ENCODE results near the gene ZC3H13.

ZC3H13 gene

GRCh38 chr13:46052319-46053161 lies at the start of gene ZC3H13:
Gene ZC3H13 (minus strand): TSS chr13:46052746. CDS start chr13:46045507, 7,239 bp downstream.
- Mint-ChIP-seq H3K27me3 (peaks cover 6 to 11% of the 10 kb centered on the region in 2 donors), H3K4me1 (peaks cover 3 to 20% of the 10 kb centered on the region in 2 donors), H3K27ac (peak within 1 kb of the TSS; percentile 100), H3K9me3 (no peaks in the 10 kb centered on the region), H3K4me3 (peak within 1 kb of the TSS; percentile 97 to 98), H3K36me3 (peaks cover 3% of the 10 kb centered on the region in 2 donors)
- ATAC-seq (replicated peaks): peak; percentile 100
- peak; percentile 89 for DNase-seq

DNA sequence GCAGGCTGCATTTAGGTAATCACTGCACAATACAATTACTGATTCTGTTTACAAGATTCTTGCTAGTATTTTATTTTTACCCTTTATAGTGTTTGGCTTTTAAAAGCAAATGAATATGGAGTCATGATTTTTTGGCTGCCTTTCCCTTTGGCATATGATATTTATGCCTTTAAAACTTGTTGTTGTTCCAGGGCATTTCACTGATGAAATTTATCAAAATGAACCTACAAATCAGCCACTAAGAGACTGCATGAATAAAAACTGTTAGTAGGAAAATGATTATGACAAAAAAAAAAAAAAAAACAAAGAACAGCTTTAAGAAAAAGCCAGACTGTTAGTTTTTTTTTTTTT lies 49.7 kb upstream of the ZC3H13 start:
- no peak overlapping the region for H3K27ac Mint-ChIP-seq
- no peaks in the 10 kb centered on the region for H3K27me3 Mint-ChIP-seq
- H3K4me3 Mint-ChIP-seq: no peak overlapping the region
- ATAC-seq (replicated peaks): no peak
- H3K4me1 Mint-ChIP-seq: peaks cover 10 to 24% of the 10 kb centered on the region in 2 donors
- DNase-seq: no peak
- H3K9me3 Mint-ChIP-seq: peaks cover 0 to 3% of the 10 kb centered on the region in 2 donors
- H3K36me3 Mint-ChIP-seq: no peaks in the 10 kb centered on the region

- peak; percentile 31 to 34 for ATAC-seq (replicated peaks)
- DNase-seq: no peak
- Mint-ChIP-seq H3K4me1 (peaks cover 6 to 24% of the 10 kb centered on the region in 2 donors), H3K27ac (no peak overlapping the region), H3K27me3 (peaks cover 0 to 2% of the 10 kb centered on the region in 2 donors), H3K4me3 (no peak overlapping the region), H3K9me3 (peaks cover 0 to 3% of the 10 kb centered on the region in 2 donors), H3K36me3 (no peaks in the 10 kb centered on the region)
These were observed 49.1 kb upstream of the ZC3H13 start for GRCh38 chr13:46101484-46102254.

DNA sequence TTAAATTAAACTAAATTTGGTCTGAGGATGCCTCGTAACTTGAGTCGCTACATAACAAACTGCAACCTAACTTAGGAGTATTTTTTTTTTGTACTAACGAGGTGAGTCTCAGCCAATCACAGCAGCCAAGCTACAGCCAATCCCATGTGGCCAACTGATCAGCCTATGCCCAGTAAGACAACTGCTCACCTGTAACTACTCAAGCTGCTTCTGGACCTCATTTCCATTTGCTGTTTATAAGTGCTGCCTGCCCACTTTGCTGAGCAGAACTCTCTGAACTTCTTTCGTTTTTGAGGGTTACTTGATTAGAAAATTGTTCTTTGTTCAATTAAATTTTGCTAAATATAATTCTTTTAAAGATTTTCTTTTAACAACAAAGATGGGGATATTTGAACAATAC lies 48.5 kb upstream of the ZC3H13 start:
- H3K9me3 Mint-ChIP-seq: peaks cover 0 to 3% of the 10 kb centered on the region in 2 donors
- ATAC-seq (replicated peaks) (no peak), DNase-seq (no peak)
- H3K36me3 Mint-ChIP-seq: no peaks in the 10 kb centered on the region
- H3K4me1 Mint-ChIP-seq: peaks cover 6 to 24% of the 10 kb centered on the region in 2 donors
- no peak overlapping the region for H3K27ac Mint-ChIP-seq
- peaks cover 3 to 9% of the 10 kb centered on the region in 2 donors for H3K27me3 Mint-ChIP-seq
- H3K4me3 Mint-ChIP-seq: no peak overlapping the region

GRCh38 chr13:46100191-46100815 lies 47.8 kb upstream of the ZC3H13 start:
- peaks cover 0 to 3% of the 10 kb centered on the region in 2 donors for H3K9me3 Mint-ChIP-seq
- H3K4me3 Mint-ChIP-seq: peak overlapping the region in 1 of 2 donors; percentile 4
- no peak overlapping the region for H3K27ac Mint-ChIP-seq
- no peaks in the 10 kb centered on the region for H3K36me3 Mint-ChIP-seq
- ATAC-seq (replicated peaks) (peak; percentile 69 to 85), DNase-seq (no peak)
- peaks cover 6 to 24% of the 10 kb centered on the region in 2 donors for H3K4me1 Mint-ChIP-seq
- peaks cover 4 to 10% of the 10 kb centered on the region in 2 donors for H3K27me3 Mint-ChIP-seq

DNA sequence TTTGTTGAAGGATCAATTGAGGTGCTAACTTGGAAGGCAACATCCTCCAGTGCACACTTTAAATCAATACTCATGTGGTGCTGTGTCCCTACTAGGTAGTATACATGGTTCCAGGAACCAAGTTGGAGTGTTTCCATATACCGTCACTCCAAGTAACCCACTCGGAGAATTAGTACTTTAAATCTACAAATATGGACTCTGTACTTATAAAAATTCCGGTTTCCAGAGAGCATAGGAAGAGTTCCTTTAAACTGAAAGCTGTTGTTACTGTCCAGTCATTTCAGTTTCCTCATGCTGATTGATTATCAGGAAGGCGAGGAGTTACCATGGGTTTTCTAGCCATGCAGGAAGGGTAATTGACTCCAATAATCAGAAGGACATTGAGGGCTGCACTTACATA lies 45.1 kb upstream of the ZC3H13 start:
- H3K27me3 Mint-ChIP-seq: peaks cover 9 to 10% of the 10 kb centered on the region in 2 donors
- H3K9me3 Mint-ChIP-seq: no peaks in the 10 kb centered on the region
- H3K4me1 Mint-ChIP-seq: peaks cover 6 to 24% of the 10 kb centered on the region in 2 donors
- no peak overlapping the region for H3K27ac Mint-ChIP-seq
- DNase-seq: no peak
- H3K36me3 Mint-ChIP-seq: no peaks in the 10 kb centered on the region
- H3K4me3 Mint-ChIP-seq: no peak overlapping the region
- ATAC-seq (replicated peaks): no peak

DNA sequence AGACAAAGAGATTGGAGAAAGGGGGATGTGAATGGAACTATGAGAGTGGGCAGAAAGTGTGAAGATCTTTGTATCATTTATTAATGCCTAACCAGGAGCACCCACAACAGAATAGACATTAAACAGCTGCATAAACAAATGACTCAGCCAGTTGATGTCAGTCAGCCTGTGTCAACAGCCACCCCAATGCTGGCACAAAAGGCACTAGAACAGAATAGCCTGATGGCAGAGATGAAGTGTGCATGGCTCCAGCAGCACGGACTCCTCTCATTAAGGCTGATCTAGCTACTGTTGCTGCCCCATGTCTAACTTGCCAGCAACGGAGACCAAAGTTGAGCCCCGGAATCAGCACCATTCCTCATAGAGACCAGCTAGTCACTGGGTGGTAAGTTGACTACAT lies 44.5 kb upstream of the ZC3H13 start:
- Mint-ChIP-seq H3K9me3 (no peaks in the 10 kb centered on the region), H3K27ac (no peak overlapping the region), H3K4me1 (peaks cover 6 to 21% of the 10 kb centered on the region in 2 donors), H3K36me3 (no peaks in the 10 kb centered on the region), H3K4me3 (no peak overlapping the region), H3K27me3 (peaks cover 9 to 10% of the 10 kb centered on the region in 2 donors)
- ATAC-seq (replicated peaks): no peak
- DNase-seq: no peak

DNA sequence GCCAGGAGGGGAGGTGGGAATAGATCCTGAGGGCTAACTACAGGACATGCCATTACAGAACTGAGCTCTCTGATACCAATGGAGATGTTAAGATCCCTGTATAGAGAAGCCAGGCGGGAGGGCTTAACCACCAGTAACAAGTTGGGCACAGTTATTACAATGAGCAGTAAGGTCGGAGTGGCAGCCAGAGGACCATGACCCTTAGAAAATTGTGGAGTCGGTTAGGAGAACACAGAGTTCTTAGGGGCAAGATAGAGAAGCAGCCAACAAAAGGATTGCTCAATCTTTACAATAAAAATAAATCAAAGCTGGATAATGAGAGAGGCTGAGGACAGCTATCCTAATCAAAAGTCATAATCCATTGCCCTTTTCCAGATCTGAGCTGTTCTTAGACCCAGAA lies 41.9 kb upstream of the ZC3H13 start:
- no peak for ATAC-seq (replicated peaks)
- no peaks in the 10 kb centered on the region for H3K9me3 Mint-ChIP-seq
- H3K4me1 Mint-ChIP-seq: no peaks in the 10 kb centered on the region
- DNase-seq: no peak
- no peak overlapping the region for H3K27ac Mint-ChIP-seq
- peaks cover 9 to 10% of the 10 kb centered on the region in 2 donors for H3K27me3 Mint-ChIP-seq
- no peaks in the 10 kb centered on the region for H3K36me3 Mint-ChIP-seq
- H3K4me3 Mint-ChIP-seq: no peak overlapping the region

GRCh38 chr13:46088821-46089562 lies 36.4 kb upstream of the ZC3H13 start:
- no peaks in the 10 kb centered on the region for H3K4me1 Mint-ChIP-seq
- DNase-seq: no peak
- no peaks in the 10 kb centered on the region for H3K27me3 Mint-ChIP-seq
- no peak overlapping the region for H3K4me3 Mint-ChIP-seq
- no peaks in the 10 kb centered on the region for H3K36me3 Mint-ChIP-seq
- no peak for ATAC-seq (replicated peaks)
- no peak overlapping the region for H3K27ac Mint-ChIP-seq
- no peaks in the 10 kb centered on the region for H3K9me3 Mint-ChIP-seq

DNA sequence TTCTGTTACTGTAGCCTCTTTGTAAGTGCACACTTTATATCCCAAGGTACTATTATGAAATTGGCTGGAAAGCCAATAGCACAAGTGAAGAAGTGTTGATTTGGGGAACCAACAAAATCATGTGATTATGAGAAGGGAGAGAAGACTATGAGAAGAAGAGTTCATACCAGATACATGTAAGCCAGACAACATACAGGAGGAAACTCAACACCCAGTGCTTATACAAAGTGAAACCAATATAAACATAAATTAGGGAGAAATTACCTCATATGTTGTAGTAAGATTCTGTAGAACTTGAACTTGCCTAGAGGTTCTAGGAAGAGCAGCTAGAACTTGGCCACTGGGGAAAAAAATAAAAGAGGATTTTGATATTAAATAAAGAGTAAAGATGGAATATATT lies 34.9 kb upstream of the ZC3H13 start:
- DNase-seq: no peak
- no peaks in the 10 kb centered on the region for H3K9me3 Mint-ChIP-seq
- ATAC-seq (replicated peaks): no peak
- H3K27ac Mint-ChIP-seq: no peak overlapping the region
- no peaks in the 10 kb centered on the region for H3K36me3 Mint-ChIP-seq
- no peaks in the 10 kb centered on the region for H3K27me3 Mint-ChIP-seq
- no peaks in the 10 kb centered on the region for H3K4me1 Mint-ChIP-seq
- H3K4me3 Mint-ChIP-seq: no peak overlapping the region

- no peak overlapping the region for H3K27ac Mint-ChIP-seq
- H3K27me3 Mint-ChIP-seq: no peaks in the 10 kb centered on the region
- H3K9me3 Mint-ChIP-seq: no peaks in the 10 kb centered on the region
- no peaks in the 10 kb centered on the region for H3K36me3 Mint-ChIP-seq
- no peak overlapping the region for H3K4me3 Mint-ChIP-seq
- no peak for ATAC-seq (replicated peaks)
- DNase-seq: no peak
- H3K4me1 Mint-ChIP-seq: no peaks in the 10 kb centered on the region
These were observed 34.4 kb upstream of the ZC3H13 start for GRCh38 chr13:46086985-46087384.

DNA sequence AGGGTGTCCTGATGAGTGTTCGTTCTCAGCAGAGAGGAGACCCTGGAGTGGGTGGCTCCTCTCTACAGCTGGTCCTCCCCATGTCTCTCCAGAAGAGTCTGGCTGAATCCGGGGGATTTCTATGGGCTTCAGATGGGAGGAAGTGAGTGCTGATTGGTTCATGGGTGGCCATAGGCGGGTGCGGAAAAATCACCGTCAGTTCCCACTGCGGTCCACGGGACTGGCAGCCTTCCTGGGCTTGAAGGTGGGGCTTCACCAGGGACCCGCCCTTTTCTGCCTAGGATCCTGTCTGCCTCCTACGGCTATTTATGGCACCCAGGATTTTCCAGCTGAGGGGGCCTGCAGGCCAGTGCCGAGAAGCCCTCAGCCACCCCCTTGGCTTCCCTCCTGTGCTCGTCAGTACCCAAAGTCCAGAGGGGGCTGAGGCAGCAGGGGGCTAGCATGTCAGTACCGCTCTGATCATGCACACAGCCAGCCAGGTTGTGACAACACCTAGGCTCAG lies 33.9 kb upstream of the ZC3H13 start:
- Mint-ChIP-seq H3K27me3 (no peaks in the 10 kb centered on the region), H3K4me3 (no peak overlapping the region), H3K36me3 (no peaks in the 10 kb centered on the region), H3K27ac (no peak overlapping the region), H3K9me3 (no peaks in the 10 kb centered on the region), H3K4me1 (no peaks in the 10 kb centered on the region)
- ATAC-seq (replicated peaks) (no peak), DNase-seq (no peak)

DNA sequence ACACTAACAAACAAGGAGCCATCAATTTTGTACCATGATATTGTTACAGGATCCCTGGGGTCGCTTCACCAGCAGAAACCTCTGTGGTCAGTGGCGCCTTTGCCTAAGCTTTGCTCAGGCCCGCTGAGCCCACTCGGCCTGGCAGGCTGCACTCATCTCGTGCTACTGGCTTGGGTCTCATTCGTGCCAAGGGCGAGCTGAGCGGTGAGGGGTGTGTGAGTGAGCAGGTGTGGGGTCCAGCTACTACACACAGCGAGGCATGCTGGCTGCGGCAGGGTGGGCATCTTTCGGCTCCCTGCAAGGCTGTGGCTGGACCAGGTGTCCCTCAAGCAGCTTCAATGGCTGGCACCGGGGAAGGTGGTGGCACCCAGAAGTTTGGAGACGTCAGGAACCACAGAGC lies 33.2 kb upstream of the ZC3H13 start:
- Mint-ChIP-seq H3K27me3 (no peaks in the 10 kb centered on the region), H3K4me1 (no peaks in the 10 kb centered on the region), H3K4me3 (no peak overlapping the region), H3K9me3 (no peaks in the 10 kb centered on the region), H3K27ac (no peak overlapping the region), H3K36me3 (no peaks in the 10 kb centered on the region)
- DNase-seq (no peak), ATAC-seq (replicated peaks) (no peak)

DNA sequence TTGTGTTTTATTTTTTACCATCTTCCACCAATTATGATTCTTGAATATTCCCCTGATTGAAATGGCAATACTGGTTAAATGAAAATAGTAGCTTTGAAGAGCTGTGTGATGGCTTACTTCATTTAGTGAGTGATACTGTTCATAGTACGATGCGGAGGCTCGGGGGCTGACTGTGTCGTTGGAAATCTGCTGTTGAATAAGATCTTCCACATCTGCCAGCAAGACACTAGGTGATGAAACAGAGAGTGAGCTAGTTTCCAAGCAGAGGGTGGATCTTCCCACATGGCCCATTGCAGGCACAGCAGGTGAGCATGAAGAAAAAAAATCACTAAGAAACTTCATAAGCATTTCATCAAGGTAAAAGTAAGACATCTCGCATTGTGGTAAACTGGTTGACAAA lies 29.8 kb upstream of the ZC3H13 start:
- H3K4me3 Mint-ChIP-seq: no peak overlapping the region
- no peak overlapping the region for H3K27ac Mint-ChIP-seq
- H3K27me3 Mint-ChIP-seq: no peaks in the 10 kb centered on the region
- no peaks in the 10 kb centered on the region for H3K36me3 Mint-ChIP-seq
- H3K9me3 Mint-ChIP-seq: no peaks in the 10 kb centered on the region
- DNase-seq (no peak), ATAC-seq (replicated peaks) (no peak)
- H3K4me1 Mint-ChIP-seq: no peaks in the 10 kb centered on the region
